ENCODE results near the gene GRIP1.

Gene GRIP1

DNA sequence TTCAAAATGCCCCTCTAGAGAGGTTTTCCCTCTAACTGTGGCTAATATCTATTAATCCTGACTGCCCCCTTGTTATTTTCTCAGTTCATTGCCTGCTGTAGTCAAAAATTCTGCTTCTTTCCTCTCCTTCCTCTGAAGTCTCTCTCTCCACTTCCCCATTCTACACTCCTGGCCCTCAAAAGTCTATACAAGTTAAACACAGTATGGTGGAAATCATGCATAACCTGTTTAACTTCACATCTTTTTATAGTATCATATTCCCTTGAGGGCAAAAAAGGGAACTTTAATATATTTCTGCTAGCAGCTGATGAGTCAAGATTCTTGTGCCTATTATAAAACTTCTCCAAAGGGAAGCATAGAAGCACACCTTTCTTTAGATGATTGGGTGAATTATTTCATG is 16.7 kb downstream of the GRIP1 start:
- TF ChIP-seq, protein P1, sequence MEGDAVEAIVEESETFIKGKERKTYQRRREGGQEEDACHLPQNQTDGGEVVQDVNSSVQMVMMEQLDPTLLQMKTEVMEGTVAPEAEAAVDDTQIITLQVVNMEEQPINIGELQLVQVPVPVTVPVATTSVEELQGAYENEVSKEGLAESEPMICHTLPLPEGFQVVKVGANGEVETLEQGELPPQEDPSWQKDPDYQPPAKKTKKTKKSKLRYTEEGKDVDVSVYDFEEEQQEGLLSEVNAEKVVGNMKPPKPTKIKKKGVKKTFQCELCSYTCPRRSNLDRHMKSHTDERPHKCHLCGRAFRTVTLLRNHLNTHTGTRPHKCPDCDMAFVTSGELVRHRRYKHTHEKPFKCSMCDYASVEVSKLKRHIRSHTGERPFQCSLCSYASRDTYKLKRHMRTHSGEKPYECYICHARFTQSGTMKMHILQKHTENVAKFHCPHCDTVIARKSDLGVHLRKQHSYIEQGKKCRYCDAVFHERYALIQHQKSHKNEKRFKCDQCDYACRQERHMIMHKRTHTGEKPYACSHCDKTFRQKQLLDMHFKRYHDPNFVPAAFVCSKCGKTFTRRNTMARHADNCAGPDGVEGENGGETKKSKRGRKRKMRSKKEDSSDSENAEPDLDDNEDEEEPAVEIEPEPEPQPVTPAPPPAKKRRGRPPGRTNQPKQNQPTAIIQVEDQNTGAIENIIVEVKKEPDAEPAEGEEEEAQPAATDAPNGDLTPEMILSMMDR (IDR thresholded peaks at IDR 0.05; ENCODE audit: low read depth, low read length): no peak
- in situ Hi-C loops (cut with HindIII; ENCODE audit: low sequenced_read_pairs): no loop called here
- no peak overlapping the region for H3K4me3 ChIP-seq (ENCODE audit: low read depth, low read length)
- no peak for DNase-seq (ENCODE audit: low read depth, low spot score)

DNA sequence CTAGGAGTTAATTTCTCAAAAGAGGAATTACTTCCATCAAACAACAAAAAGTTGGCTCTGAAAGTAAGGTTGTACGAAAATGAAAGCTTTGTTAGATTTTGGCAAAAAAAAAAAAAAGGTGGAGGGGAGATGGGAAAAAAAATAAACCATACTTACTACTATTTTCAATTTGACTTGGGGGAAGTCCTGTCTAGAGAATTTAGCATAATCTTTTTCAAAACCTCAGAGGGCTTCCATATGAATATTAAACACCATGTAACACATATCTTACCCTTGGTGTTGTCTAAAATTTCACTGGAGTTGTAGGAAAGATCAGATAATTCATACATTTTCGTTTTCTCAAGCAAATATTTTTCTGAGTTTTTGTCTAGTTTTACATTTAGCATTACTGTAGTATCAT is 17.5 kb downstream of the GRIP1 start:
- TF ChIP-seq, protein P1 (IDR thresholded peaks at IDR 0.05; ENCODE audit: low read depth, low read length): no peak
- no peak overlapping the region for H3K4me3 ChIP-seq (ENCODE audit: low read depth, low read length)
- in situ Hi-C loops (cut with HindIII; ENCODE audit: low sequenced_read_pairs): no loop called here
- no peak for DNase-seq (ENCODE audit: low read depth, low spot score)

GRCh38 chr12:66653796-66654195 is 25.1 kb downstream of the GRIP1 start:
- no peak for DNase-seq (ENCODE audit: low read depth, low spot score)
- in situ Hi-C loops (cut with HindIII; ENCODE audit: low sequenced_read_pairs): no loop called here
- TF ChIP-seq, protein P1 (IDR thresholded peaks at IDR 0.05; ENCODE audit: low read depth, low read length): no peak
- H3K4me3 ChIP-seq (ENCODE audit: low read depth, low read length): no peak overlapping the region

GRCh38 chr12:66648033-66648735 is 30.7 kb downstream of the GRIP1 start:
- H3K4me3 ChIP-seq (ENCODE audit: low read depth, low read length): no peak overlapping the region
- DNase-seq (ENCODE audit: low read depth, low spot score): peak; percentile 22
- TF ChIP-seq, protein P1 (IDR thresholded peaks at IDR 0.05; ENCODE audit: low read depth, low read length): no peak
- in situ Hi-C loops (cut with HindIII; ENCODE audit: low sequenced_read_pairs): no loop called here

DNA sequence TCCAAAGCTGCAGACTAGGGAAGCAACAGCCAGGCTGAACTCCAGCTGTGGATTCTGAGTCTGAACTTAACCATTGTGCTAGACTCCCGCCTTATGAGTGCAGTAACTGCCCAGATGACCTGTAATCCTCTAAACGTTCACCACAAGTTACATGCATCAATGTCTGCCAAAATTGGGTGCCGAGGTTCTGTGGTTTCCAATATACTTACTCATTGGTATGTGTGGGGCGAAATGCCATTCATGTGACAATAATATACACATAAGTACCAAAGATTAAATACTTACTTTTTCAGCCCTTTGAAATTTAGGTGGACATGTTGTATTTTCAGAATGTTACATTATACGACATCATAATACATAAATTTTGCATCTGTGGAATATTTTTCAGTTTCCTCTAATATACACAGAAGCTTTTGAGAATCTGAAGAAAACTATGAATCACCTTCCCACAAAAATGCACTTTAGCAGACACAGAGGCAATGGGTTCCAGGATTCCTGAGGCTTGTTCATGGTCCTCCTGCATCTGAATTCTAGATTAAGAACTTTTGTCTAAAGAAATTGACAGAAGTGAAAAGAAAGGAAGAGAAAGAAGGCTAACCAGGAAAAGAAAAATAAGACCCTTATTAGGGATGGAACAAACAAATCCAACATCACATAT is 31.7 kb downstream of the GRIP1 start:
- DNase-seq (ENCODE audit: low read depth, low spot score): peak; percentile 98
- in situ Hi-C loops (cut with HindIII; ENCODE audit: low sequenced_read_pairs): no loop called here
- TF ChIP-seq, protein P1 (IDR thresholded peaks at IDR 0.05; ENCODE audit: low read depth, low read length): no peak
- no peak overlapping the region for H3K4me3 ChIP-seq (ENCODE audit: low read depth, low read length)

GRCh38 chr12:66644151-66644550 is 34.7 kb downstream of the GRIP1 start:
- in situ Hi-C loops (cut with HindIII; ENCODE audit: low sequenced_read_pairs): no loop called here
- no peak overlapping the region for H3K4me3 ChIP-seq (ENCODE audit: low read depth, low read length)
- TF ChIP-seq, protein P1 (IDR thresholded peaks at IDR 0.05; ENCODE audit: low read depth, low read length): no peak
- no peak for DNase-seq (ENCODE audit: low read depth, low spot score)
